HG03039 (cell line): ENCODE data around the gene CDYL.
"Not testable (repeated sequence)": the region's sequence is repeated elsewhere in the genome, so short reads cannot be mapped to it uniquely, and the experiment has no call there.

Experiments used
- ATAC-seq: cut with Tn5 transposase; IDR thresholded peaks from one replicate; pipeline ENCODE4 v1.9.1; 2021; ENCODE audit warnings: mild to moderate bottlenecking, moderate library complexity; ENCODE audit not compliant: unreplicated experiment

The CDYL gene

DNA sequence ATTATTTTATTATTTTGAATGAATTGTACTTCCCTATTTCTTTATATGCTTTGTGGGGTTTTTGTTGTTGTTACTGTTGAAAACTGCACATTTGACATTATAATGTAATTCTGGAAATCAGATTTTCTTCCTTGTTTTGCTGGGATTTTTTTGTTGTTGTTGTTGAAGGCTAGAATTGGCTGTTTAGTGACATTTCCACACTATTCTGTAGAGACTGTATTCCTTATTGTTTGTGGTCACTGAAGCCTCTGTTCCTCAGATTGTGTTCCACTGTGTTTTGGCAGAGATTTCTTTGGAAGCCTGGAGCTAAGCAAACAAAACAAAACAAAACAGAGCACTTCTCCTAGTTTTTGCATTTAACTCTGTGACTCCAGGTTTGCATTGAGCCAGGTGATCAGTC lies 52.9 kb downstream of the CDYL start:
- ATAC-seq: no peak

DNA sequence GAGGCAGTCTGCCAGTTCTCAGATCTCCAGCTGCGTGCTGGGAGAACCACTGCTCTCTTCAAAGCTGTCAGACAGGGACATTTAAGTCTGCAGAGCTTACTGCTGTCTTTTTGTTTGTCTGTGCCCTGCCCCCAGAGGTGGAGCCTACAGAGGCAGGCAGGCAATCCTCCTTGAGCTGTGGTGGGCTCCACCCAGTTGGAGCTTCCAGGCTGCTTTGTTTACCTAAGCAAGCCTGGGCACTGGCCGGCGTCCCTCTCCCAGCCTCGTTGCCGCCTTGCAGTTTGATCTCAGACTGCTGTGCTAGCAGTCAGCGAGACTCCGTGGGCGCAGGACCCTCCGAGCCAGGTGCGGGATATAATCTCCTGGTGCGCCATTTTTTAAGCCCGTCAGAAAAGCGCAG lies 59.3 kb downstream of the CDYL start:
- not testable (repeated sequence) for ATAC-seq

DNA sequence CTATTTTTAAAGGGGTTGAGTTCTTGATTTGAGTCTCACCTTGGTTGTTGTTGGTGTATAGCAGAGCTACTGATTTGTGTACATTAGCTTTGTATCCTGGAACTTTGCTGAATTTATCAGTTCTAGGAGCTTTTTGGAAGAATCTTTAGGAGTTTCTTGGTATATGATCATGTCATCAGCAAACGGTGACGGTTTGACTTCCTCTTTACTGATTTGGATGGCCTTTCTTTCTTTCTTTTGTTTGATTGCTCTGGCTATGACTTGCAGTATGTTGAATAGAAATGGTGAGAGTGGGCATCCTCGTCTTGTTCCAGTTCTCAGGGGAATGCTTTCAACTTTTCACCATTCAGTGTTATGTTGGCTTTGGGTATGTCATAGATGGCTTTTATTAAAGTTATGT lies 64.0 kb downstream of the CDYL start:
- ATAC-seq: no peak

DNA sequence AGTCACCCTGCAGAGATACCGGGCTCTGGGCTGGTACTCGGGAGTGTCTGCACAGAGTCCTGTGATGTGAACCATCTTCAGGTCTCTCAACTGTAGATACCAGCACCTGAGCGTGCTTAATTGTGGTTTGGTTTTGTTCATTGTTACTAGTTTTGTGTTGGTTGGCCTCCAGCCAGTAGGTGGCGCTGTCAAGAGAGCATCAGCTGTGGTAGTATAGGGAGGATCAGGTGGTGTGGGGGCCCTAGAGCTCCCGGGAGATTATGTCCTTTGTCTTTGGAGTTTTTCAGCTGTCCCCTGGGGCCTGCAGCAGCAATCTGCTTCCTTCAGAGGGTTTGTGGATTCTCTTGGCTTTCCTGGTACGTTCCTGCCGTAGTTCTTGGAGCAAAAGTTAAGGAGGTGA lies 67.9 kb downstream of the CDYL start:
- no peak for ATAC-seq

DNA sequence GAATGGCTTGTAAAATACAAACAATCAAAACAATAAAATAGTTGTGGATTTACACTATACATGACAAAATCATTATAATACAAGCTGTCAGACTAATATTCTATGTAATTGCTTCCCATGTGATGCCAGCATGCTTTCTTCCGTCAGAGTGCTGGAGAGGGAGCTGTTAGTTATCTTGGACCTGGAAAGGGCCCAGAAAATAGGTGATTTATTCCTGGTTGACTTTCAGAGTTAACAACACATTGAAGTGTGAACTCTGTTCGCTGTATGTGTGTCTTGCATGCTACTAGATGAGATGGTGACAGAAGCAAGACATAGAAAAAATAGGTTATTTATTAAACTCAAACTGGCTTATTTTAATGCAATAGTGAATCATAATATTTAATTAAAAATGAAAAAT lies 70.2 kb downstream of the CDYL start:
- ATAC-seq: no peak

DNA sequence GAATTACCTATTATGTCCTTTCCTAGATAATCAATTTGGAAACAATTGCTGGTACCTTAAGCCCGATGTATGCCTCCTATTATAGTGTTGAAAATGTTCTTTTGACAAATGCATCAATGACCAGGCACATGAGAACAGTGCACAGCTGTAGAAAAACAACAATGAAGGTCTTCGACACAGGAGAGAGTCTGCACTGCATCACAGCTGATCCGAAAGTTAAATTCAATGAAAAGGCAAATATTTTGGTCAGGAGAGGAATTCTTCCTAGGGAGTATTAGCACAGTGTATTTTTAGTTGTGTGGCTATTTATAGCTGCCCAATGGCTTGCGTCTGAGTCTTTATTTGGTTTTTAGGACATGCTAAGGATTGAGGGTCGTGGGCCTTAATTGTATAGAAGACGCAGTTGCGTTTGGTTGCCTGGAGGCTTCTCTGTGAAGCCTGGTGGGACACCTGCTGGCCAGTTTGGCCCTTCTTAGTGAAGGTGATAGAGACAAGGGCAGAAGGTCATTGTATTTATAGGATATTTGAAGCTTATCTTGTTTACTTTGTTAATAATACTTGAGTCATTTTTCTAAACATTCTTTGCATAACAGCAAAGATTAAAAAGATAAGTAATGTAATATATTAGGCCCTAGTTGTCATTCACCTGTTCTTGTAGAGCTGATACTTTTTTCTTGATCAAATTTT lies 72.3 kb downstream of the CDYL start:
- ATAC-seq: no peak

DNA sequence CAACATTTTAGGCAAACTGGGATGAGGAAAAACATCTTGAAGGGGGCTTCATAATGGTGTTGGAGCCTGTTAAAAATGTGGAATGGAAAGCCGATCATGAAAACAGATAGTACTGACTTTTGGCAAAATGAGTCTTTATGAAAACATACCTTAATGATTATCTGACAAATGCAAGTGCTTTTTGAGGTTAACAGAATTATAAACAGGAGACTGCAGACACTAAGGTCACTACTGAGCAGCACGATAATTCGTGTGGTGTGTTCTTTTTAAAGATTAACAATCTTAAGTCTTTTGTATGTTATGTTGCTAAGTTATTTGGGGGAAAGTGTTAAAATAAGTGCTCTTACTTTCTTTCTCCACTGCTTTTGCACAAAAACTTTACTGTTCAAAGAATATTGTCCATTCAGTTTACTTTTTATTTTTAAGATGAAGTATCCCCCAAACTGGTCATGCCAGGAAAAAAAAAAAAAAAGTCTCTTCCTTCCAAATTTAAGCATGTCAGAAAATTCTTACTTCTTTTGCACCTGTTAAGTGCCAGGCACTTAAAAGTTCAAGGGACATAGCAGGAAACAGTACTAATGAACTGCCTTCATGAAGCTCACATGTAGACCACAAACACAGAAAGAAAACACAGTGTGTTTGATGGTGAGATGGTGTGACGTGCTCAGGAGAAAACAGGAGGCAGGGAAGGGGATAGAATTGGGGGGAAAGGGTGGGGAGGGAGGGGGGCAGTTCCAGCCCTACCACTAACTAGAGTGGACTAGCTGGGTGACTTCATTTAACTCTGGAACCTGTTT lies 73.2 kb downstream of the CDYL start:
- no peak for ATAC-seq

DNA sequence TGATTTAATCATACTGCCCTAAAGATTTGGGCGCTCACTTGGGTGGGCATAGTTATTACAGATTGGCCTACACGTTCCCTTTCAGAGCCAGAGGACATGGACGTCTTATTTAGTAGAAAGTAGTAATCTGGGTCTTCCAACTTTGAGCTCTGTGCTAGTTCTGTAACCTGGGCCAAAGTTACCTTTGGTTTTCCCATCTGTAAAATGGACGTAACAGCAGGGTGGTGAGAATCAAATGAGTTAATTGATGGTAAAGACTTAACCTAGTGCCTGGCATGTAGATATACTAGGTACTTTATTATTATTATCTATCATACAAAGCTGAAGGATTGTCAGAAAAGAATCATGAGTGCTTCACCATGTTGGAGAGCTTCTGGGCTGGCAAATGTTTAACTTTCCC lies 74.8 kb downstream of the CDYL start:
- no peak for ATAC-seq

DNA sequence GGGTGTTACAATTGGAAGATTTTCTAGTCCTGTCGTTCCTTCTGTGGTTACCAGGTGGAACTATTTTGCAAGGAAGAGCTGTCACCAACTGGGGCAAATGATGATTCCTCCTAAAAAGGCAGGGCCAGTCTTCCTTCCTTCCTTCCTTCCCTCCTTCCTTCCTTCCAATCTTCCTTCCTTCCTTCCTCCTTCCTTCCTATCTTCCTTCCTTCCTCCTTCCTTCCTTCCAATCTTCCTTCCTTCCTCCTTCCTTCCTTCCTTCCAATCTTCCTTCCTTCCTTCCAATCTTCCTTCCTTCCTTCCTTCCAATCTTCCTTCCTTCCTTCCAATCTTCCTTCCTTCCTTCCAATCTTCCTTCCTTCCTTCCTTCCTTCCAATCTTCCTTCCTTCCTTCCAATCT lies 76.0 kb downstream of the CDYL start:
- not testable (repeated sequence) for ATAC-seq

DNA sequence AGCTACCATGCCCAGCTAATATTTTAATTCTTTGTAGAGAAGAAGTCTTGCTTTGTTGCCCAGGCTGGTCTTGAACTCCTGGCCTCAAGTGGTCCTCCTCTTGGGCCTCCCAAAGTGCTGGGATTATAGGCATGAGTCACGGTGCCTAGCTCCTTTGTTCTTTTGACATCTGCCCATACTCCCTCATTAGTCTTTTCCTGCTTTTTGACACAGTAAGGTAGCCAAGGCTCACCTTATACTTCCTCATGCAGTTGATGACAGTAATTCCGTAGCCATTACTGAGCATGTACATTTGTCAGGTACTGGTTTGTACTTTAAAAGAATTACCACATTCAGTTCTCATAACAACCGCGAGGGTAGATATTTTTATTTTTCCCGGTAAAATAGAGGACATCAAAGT lies 76.7 kb downstream of the CDYL start:
- no peak for ATAC-seq

DNA sequence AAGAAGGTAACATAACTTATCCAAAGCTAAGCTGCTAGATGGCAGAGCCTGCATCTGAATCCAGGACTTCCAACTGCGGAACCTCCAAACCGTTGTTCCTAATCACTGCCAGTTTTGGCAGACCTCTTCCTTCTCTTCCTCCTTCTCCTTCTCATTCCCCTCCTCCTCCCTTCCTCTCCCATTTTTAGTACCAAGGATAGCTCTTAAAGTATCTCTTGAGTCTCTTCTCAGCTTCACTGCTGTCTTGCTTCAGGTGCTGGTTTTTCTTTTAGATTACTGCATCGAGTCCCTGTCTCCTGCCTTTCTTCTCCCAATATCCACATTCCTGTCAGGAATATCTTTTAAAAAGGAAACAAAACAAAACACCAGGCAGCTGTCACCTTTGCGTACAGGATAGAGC lies 77.1 kb downstream of the CDYL start:
- no peak for ATAC-seq

DNA sequence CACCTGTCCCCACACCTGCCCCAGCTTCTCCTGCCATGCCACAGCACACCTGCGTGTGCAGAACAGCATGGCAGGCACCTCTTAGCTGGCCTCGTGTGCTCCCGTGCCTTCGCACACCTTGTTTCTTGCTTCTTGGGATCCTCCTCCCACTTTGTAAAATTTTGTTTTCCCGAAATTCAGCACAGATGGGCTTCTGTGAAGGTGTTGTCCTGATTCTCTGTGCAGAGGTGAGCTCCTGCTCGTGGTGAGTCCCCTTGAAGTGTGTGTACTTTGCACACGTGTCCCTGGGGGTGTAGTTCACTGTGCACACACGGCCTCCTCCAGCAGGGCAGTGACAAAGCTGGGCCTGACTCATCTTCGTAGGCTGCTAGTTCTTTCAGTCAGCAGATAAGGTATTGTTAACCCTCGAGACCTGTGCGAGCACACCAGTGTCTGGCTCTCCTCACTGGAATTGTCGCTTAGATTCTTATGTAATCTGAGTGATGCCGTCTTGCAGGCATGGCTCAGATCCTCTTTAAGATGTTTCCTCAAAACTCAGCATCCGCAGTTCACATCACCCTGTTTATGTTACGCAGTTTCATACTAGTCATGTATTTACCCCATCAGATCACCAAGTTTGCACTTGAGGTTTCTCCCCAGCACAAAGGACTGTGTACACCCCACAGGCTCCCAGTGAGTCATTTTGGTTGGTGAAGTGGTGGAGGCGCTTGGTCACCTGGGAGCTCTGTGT lies 77.7 kb downstream of the CDYL start:
- ATAC-seq: no peak

DNA sequence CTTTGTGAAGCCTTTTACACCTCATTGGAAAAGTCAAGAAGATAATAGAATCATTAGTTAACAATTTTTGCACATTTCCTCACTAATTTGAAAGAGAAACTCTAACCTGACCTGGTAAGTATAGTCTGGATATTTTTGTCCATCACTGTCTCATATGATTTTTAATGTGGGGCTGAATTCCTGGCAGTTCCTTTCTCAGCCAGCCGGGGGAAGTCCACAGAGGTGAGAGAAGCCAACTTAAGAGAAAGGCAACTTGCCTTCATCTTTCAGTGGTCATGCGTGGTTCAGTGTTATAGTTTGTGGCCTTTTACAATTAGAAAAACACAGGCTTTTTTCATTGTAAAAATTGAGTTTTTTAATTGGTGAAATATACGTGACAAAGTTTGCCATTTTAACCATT lies 80.6 kb downstream of the CDYL start:
- no peak for ATAC-seq

DNA sequence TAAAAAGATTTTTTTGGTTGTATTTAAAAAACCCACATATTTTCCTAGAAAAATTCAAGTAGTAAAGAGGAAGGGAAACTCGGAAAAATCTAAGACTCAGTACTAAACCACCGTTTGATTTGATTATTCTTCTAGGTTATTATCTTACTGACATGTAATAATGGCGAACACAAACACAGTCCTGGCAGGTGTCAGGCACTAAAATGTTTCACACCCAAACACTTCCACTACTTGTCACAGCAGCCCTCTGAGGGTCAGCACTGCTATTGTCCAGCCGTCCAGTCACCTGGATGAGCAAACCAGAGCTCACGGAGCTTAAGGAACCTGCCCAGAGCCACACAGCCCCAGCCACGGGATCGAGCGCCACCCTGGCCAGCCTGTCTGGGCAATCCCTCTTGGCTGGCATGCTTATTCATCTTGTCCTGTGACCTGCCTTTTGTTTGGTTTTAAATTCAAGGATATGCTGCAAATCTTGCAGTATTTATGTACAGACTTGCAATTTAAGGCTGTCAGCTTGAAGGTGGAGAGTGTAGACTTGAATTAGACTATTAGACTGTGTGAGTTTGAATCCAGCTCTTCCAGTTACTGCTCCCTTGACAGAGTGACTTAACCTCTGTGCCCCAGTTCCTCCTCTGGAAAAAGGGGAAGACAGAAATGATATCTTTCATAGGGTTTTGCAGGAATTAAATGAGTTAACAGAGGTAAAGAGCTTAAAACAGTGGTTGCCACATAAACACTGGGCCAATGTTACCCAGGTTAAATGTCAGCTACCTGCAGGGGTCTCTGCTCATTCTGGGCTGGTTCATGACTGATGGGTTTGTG lies 82.2 kb downstream of the CDYL start:
- no peak for ATAC-seq

DNA sequence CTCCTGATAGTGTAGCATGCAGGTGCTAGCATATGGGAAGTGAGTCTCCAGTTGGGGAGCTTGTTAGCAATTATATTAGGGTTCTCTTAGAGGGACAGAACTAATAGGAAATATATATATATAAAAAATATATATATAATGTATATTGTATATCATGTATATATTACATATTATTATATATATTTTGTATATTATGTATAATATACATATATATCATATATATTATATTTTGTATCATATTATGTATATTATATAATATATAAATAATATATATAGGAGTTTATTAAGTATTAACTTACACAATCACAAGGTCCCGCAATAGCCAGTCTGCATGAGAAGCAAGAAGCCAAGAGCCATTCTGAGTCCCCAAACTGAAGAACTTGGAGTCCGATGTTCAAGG lies 84.2 kb downstream of the CDYL start:
- ATAC-seq: no peak

DNA sequence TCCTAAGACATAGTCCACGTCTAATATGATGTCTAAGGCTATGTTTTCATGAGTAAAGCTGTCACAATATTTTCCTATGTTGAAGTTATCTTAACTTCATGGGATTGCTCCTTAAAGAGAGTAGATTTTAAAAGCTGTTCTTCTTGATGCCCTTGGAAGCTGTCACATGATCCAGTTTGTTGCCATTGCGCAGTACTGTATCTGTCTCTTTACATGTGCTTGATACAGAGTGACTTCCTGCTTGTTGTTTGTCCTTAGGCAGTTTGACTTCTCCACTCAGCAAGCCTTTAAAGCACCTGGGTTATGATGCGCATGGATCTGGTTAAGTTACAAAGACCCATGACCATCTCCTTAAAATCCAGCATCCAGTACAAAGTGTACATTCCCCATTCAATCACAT lies 85.4 kb downstream of the CDYL start:
- no peak for ATAC-seq

DNA sequence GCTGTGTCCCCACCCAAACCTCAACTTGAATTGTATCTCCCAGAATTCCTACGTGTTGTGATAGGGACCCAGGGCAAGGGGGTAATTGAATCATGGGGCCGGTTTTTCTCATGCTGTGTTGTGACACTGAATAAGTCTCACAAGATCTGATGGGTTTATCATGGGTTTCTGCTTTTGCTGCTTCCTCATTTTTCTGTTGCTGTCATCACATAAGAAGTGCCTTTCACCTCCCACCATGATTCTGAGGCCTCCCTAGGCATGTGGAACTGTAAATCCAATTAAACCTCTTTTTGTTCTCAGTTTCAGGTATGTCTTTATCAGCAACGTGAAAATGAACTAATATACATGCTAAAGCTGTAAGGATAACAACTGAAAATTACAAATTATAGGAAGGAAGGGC lies 88.3 kb downstream of the CDYL start:
- no peak for ATAC-seq

DNA sequence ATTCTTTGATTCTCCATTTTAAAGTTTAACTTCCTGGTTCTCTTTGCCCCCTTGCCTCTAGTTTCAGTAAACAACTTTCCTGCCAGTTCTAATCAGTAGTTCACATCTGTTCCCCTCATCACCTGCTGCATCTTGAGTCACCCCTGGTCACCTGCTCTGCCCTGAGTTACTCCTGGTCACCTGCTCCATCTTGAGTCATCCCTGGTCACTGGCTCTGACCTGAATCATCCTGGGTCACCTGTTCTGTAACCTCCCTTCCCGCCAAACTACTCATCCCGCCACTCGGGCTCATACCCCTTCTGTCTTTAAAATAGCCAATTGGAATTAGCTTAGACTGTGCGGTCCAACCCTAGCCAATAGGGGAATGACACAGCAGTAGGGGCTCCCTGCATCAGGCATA lies 88.8 kb downstream of the CDYL start:
- ATAC-seq: not testable (repeated sequence)

DNA sequence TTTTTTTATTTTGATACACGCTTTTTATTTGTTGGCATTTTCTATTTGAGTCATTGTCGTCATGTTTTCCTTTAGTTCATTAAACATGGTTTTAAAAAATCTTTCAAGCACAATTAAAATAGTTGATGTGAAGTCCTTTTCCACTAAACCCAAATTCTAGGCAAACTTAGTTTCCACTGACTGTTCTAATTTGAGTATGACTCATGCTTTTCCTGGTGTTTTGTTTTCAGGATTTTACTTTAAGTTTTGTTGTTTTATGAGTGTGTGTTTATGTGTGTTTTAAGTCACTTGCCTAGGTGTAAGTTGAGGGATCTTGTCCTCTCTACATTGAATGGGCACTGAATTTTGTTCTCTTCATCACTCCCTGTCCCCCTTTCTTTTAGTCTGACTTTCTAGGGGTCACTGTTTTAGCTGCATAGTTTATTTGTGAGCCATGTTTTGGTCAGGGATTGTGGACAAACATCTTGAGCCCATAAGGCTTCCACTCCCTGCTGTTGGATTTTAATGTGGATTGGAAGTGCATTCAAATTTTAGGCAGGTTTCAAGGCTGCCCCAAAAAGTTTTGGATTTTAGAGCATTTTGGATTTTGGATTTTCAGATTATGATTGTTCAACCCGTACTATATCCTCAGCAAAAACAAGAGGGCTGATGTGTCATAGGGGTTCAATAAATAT lies 94.8 kb downstream of the CDYL start:
- ATAC-seq: no peak

DNA sequence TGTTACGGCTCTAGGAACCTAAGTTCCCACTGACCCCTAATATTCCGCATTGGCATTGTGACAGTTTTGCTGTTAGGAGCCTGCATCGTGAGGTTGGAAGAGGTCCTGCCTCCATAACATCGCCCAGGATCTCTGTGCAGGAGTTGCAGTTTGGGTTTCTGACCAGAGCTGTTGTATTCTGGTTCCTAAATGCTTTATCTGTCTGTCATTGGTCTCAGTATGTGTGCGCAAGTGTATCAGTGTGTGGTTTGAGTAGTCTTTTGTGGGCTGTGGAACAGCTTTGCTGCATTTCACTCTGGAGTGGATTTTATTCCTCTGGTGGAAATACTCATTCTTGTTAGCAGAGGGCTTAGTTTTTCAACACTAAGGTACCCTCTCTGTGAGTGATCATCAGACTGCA lies 95.6 kb downstream of the CDYL start:
- ATAC-seq: no peak

DNA sequence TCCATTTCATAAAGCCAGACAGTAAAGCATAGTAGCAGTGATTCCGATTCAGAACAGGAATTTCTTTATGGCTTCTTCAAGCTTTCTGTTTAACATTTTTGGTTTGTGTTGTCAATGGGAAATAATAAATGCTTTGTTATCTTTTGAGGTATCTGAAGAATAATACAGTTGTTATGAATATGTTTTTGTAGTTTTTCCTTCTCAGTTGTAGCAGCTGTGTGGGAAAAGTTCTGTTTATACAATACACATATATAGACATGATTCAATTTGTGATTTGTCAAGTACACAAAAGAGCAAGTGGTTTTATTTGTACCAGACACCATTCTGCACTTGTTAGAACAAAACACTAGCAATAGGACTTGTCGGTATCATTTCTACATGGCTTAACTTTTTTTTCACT lies 96.6 kb downstream of the CDYL start:
- ATAC-seq: no peak
